ENCODE data around the gene PALM3. TPM values are rescaled to one million over a fixed set of nuclear protein-coding genes. Genes with fewer than 3 reads are reported as not detected.
"Not testable (repeated sequence)": the region's sequence is repeated elsewhere in the genome, so short reads cannot be mapped to it uniquely, and the experiment has no call there.

The PALM3 gene
- total RNA-seq, 1 experiment from 2014 or later, result 2.3 TPM

DNA sequence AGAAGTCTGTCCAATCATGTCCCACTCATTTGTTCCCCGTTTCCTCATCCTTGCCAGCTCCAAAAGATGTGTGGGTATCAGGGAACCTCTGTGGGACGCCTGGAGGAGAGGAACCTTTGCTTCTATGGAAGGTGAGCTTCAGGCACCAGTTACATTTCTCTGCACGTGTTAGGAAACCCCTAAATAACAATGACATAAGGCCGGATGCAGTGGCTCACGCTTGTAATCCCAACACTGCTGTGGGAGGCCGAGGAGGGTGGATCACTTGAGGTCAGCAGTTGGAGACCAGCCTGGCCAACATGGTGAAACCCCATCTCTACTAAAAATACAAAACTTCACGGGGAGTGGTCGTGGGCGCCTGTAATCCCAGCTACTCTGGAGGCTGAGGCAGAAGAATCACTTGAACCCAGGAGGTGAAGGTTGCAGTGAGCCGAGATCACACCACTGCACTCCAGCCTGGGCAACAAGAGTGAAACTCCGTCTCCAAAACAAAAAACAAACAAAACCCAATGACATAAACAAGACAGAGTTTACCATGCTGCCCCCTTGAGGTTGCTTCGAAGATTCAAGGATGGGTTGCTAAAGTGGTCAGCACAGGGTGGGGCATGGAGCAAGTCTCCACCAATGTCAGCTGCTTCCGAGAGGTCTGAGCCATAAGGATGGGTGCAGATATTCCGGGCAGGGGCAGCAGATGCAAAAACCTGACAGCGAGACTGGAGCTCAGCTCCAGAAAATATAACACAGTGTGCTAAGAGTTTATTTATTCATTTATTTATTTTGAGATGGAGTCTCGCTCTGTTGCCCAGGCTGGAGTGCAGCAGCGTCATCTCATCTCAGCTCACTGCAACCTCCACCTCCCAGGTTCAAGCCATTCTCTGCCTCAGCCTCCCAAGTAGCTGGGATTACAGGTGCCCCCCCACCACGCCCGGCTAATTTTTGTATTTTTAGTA lies 18.9 kb downstream of the PALM3 start:
- H2AFZ ChIP-seq (ENCODE audit: low read length), result peak overlapping the region; percentile 46; the same call in 1 of the 2 replicates
- H3K9me3 ChIP-seq (ENCODE audit: low read length); H3K27me3 ChIP-seq (ENCODE audit: low read length); H3F3A ChIP-seq (ENCODE audit: low read length, unreplicated experiment); CTCF ChIA-PET; POLR2A ChIA-PET (ENCODE audit: unreplicated experiment); H3K4me3 ChIP-seq (ENCODE audit: low read length); H3K4me1 ChIP-seq (ENCODE audit: insufficient read depth, low read length); H3K36me3 ChIP-seq (ENCODE audit: low read depth, low read length); H3K27ac ChIP-seq (ENCODE audit: low read length); H4K20me1 ChIP-seq (ENCODE audit: low read length); H3K9ac ChIP-seq (ENCODE audit: low read length); H3K4me2 ChIP-seq (ENCODE audit: low read length); H3K9me2 ChIP-seq (replicated peaks; ENCODE audit: low read length); intact Hi-C loops (cut with micrococcal nuclease); H3K79me2 ChIP-seq (ENCODE audit: low read length); BruUV-seq (replicated peaks): not testable (repeated sequence)
- ATAC-seq (peak; percentile 73), DNase-seq (peak; percentile 69)
- TF ChIP-seq, protein P1, sequence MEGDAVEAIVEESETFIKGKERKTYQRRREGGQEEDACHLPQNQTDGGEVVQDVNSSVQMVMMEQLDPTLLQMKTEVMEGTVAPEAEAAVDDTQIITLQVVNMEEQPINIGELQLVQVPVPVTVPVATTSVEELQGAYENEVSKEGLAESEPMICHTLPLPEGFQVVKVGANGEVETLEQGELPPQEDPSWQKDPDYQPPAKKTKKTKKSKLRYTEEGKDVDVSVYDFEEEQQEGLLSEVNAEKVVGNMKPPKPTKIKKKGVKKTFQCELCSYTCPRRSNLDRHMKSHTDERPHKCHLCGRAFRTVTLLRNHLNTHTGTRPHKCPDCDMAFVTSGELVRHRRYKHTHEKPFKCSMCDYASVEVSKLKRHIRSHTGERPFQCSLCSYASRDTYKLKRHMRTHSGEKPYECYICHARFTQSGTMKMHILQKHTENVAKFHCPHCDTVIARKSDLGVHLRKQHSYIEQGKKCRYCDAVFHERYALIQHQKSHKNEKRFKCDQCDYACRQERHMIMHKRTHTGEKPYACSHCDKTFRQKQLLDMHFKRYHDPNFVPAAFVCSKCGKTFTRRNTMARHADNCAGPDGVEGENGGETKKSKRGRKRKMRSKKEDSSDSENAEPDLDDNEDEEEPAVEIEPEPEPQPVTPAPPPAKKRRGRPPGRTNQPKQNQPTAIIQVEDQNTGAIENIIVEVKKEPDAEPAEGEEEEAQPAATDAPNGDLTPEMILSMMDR (conservative IDR thresholded peaks at IDR 0.05; ENCODE audit: low read depth, low read length), result peak; percentile 68

- POLR2A ChIA-PET (ENCODE audit: unreplicated experiment), result no interaction called here
- no peaks in the 10 kb centered on the region for H3K79me2 ChIP-seq (ENCODE audit: low read length)
- DNase-seq (no peak), ATAC-seq (no peak)
- H3K4me2 ChIP-seq (ENCODE audit: low read length), result no peak overlapping the region
- H3K27me3 ChIP-seq (ENCODE audit: low read length), result no peaks in the 10 kb centered on the region
- H4K20me1 ChIP-seq (ENCODE audit: low read length), result no peaks in the 10 kb centered on the region
- no peak overlapping the region for H3K4me3 ChIP-seq (ENCODE audit: low read length)
- no peaks in the 10 kb centered on the region for H3F3A ChIP-seq (ENCODE audit: low read length, unreplicated experiment)
- no TSS peak for BruUV-seq (replicated peaks)
- H3K9me2 ChIP-seq (replicated peaks; ENCODE audit: low read length), result no peaks in the 10 kb centered on the region
- TF ChIP-seq EZH2phosphoT487 (IDR thresholded peaks at IDR 0.05; ENCODE audit: borderline replicate concordance, low read length), result no peak
- no peak for TF ChIP-seq EZH2 (IDR thresholded peaks at IDR 0.05; ENCODE audit: low read length, unreplicated experiment)
- TF ChIP-seq, protein P1 (conservative IDR thresholded peaks at IDR 0.05; ENCODE audit: low read depth, low read length), result no peak
- H2AFZ ChIP-seq (ENCODE audit: low read length), result no peak overlapping the region
- H3K27ac ChIP-seq (ENCODE audit: low read length), result no peak overlapping the region
- H3K4me1 ChIP-seq (ENCODE audit: insufficient read depth, low read length), result no peaks in the 10 kb centered on the region
- intact Hi-C loops (cut with micrococcal nuclease), result no loop called here
- H3K9me3 ChIP-seq (ENCODE audit: low read length), result no peaks in the 10 kb centered on the region
- no peaks in the 10 kb centered on the region for H3K36me3 ChIP-seq (ENCODE audit: low read depth, low read length)
- H3K9ac ChIP-seq (ENCODE audit: low read length), result no peak overlapping the region
- CTCF ChIA-PET, result no interaction called here
These were observed 22.7 kb downstream of the PALM3 start for GRCh38 chr19:14039181-14039580.

DNA sequence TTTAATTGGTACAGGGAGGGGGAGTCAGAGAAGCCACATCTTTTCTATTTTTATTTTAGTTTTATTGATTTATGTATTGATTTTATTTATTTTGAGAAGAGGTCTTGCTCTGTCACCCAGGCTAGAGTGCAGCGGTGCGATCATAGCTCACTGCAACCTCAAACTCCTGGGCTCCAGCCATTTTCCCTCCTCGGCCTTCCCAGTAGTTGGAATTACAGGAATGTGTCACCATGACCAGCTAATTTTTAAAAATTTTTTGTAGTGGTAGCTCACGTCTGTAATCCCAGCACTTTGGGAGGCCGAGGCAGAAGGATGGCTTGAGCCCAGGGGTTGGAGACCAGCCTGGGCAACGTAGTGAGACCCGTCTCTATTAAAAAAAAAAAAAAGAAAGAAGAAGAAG lies 26.2 kb downstream of the PALM3 start:
- POLR2A ChIA-PET (ENCODE audit: unreplicated experiment), result no interaction called here
- no TSS peak for BruUV-seq (replicated peaks)
- H3K4me2 ChIP-seq (ENCODE audit: low read length), result no peak overlapping the region
- intact Hi-C loops (cut with micrococcal nuclease), result no loop called here
- no peak overlapping the region for H3K9ac ChIP-seq (ENCODE audit: low read length)
- TF ChIP-seq, protein P1 (conservative IDR thresholded peaks at IDR 0.05; ENCODE audit: low read depth, low read length), result no peak
- TF ChIP-seq EZH2 (IDR thresholded peaks at IDR 0.05; ENCODE audit: low read length, unreplicated experiment) (no peak), EZH2phosphoT487 (IDR thresholded peaks at IDR 0.05; ENCODE audit: borderline replicate concordance, low read length) (no peak)
- no peaks in the 10 kb centered on the region for H3K9me3 ChIP-seq (ENCODE audit: low read length)
- H3K9me2 ChIP-seq (replicated peaks; ENCODE audit: low read length), result no peaks in the 10 kb centered on the region
- H3K27me3 ChIP-seq (ENCODE audit: low read length), result no peaks in the 10 kb centered on the region
- DNase-seq (no peak), ATAC-seq (no peak)
- no peaks in the 10 kb centered on the region for H3F3A ChIP-seq (ENCODE audit: low read length, unreplicated experiment)
- H3K36me3 ChIP-seq (ENCODE audit: low read depth, low read length), result no peaks in the 10 kb centered on the region
- H3K4me1 ChIP-seq (ENCODE audit: insufficient read depth, low read length), result no peaks in the 10 kb centered on the region
- no peak overlapping the region for H3K4me3 ChIP-seq (ENCODE audit: low read length)
- no peak overlapping the region for H2AFZ ChIP-seq (ENCODE audit: low read length)
- no peaks in the 10 kb centered on the region for H4K20me1 ChIP-seq (ENCODE audit: low read length)
- H3K27ac ChIP-seq (ENCODE audit: low read length), result no peak overlapping the region
- no peaks in the 10 kb centered on the region for H3K79me2 ChIP-seq (ENCODE audit: low read length)
- CTCF ChIA-PET, result interaction anchor here (0.7 kb wide), 1 partner anchor 38 kb away, joined by 3 read pairs; no protein-coding TSS in a partner anchor

Measured in PC-3 (cell line).